Prostate gland (tissue), 2 donors: ENCODE results near the gene GAL.
"Not testable (repeated sequence)": the region's sequence is repeated elsewhere in the genome, so short reads cannot be mapped to it uniquely, and the experiment has no call there.

Experiments
- CTCF ChIP-seq, 4 experiments: fragments of 200-600 bp in 2 of 4; fragments of 450-650 bp in 2 of 4; sonication (generic) in 2 of 4; IDR thresholded peaks; 1 replicate in 3 of 4; 2 replicates in 1 of 4; pipeline ENCODE4 v1.5.1; 2016 to 2019; ENCODE audit warnings: antibody characterized with exemption in 4 of 4, mild to moderate bottlenecking in 2 of 4, moderate library complexity in 2 of 4
- POLR2A ChIP-seq: fragments of 450-650 bp; IDR thresholded peaks from one replicate; pipeline ENCODE4 v1.6.1; 2016; ENCODE audit warnings: antibody characterized with exemption, mild to moderate bottlenecking
- POLR2AphosphoS5 ChIP-seq: sonication (generic); formaldehyde crosslinking; IDR thresholded peaks from one replicate; pipeline ENCODE4 v1.6.1; 2017; ENCODE audit warnings: antibody characterized with exemption

GRCh38 chr11:68634606-68635005 lies 49.7 kb upstream of the GAL start:
- TF ChIP-seq CTCF (IDR thresholded peaks at IDR 0.05); POLR2A; POLR2AphosphoS5: not testable (repeated sequence)
